ENCODE data around the gene PF4V1.

The PF4V1 gene, protein sequence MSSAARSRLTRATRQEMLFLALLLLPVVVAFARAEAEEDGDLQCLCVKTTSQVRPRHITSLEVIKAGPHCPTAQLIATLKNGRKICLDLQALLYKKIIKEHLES

DNA sequence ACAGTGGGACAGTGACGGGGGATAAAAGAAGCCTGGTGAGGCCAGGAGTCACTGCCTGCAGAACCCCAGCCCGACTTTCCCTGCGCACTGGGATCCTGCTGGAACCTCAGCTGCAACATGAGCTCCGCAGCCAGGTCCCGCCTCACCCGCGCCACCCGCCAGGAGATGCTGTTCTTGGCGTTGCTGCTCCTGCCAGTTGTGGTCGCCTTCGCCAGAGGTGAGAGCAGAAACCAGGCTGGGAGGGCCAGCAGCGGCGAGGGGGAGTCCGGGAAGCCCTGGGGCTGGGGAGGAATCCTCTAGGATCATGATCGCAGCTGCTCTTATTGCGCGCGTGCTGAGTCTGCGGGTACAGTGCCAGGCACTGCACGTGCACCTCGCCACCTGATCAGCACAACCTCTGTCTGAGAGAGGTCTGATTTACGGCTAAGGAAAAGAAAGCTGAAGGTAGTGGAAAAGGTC, at the start of gene PF4V1:
PF4V1 (plus strand) TSS at position 51 of the 459 bp plus-strand sequence; CDS start at position 118, 67 bp downstream.
- no peak for DNase-seq (ENCODE audit: low read depth in 2 of 3, low spot score in 2 of 3)

DNA sequence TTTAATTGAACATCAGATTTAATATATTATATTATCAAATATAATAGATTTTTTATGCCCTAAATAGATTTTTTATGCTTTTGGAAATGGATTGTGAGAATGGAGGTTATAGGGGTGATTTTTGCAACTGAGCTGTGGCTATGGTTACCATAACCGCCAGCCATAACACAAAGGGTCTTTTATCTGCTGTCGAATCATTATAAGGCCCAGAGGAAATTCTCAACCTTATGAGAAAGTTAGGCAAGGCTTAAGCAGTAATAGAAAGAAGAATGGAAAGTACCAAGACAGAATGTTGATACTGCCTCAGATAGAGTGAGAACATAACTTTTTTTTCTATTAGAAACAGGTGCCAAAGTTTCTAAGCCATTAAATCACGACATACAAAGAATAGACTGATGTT, 42.9 kb upstream of the PF4V1 start:
- DNase-seq (ENCODE audit: low read depth in 2 of 3, low spot score in 2 of 3), result no peak

DNA sequence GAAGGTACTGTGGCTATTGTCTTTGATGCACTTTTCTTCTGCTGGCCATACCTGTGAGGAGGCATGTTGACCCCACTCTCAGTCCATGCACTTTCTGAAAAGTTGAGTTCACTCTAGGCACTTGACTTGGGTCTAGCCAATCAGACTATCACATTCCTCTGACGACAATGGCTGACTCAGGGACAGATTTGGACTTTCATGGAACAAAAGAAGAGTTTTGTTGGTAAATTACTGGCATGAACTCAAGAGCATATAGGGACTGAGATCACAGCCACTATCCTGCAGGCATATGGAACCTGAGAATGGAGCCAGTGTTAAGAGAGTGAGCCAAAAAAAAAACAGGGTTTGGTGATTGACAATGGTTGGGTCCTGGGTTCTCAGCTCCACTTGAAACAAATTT, 41.3 kb upstream of the PF4V1 start:
- DNase-seq (ENCODE audit: low read depth in 2 of 3, low spot score in 2 of 3), result no peak

DNA sequence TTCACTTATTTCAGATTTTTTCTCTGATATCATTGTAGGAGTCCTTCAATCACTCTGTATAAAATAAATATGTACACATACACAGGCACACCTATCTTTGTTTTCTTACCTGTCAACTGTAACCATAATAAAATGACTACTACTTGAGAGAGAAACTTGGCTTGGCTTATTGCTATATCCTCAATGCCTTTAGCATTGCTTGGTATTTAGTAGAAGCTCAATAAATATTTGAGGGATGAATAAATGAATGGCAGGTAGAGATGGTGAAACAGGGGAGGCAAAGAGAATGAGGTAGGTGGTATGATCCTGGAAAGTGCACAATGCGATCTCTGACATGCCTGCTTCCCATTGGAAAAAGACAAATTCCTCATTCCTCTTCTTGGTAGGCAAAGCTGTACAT, 38.4 kb upstream of the PF4V1 start:
- DNase-seq (ENCODE audit: low read depth in 2 of 3, low spot score in 2 of 3), result no peak

DNA sequence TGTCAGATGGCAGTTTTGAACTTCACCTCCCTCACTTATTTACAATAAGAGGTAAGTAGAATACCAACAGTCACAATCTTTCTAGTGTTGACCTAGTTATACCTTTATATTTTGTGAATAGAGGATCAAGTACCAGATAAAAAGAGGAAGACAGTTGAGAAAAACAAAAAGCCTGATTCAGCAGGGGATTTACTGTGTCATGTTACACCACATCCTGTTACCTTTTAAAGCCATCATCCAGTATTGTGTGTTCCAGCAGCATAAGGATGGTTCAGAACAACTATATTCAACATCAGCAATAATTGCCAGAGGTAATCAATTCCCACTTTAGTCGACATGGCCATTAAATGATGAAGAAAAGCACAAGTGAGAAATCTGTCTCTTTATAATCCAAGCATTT, 38.0 kb upstream of the PF4V1 start:
- DNase-seq (ENCODE audit: low read depth in 2 of 3, low spot score in 2 of 3), result no peak

DNA sequence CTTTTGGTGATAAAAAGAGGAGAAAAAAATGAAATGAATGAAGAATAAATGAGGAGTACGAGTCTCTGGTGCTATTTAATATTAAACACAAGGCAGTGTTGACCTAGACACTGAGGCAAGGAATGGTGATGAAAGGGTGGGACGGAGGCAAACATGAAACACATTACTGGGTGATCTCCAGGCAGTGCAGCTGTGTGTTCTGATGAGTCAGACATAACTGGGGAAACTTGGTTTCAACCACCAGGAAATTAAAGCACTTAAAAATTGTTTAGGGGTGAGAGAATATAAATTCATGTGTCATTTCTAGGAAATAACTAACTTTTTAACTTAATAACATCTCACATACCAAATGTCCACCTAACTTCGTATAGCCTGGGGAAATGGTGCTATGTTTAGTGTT, 36.3 kb upstream of the PF4V1 start:
- no peak for DNase-seq (ENCODE audit: low read depth in 2 of 3, low spot score in 2 of 3)

DNA sequence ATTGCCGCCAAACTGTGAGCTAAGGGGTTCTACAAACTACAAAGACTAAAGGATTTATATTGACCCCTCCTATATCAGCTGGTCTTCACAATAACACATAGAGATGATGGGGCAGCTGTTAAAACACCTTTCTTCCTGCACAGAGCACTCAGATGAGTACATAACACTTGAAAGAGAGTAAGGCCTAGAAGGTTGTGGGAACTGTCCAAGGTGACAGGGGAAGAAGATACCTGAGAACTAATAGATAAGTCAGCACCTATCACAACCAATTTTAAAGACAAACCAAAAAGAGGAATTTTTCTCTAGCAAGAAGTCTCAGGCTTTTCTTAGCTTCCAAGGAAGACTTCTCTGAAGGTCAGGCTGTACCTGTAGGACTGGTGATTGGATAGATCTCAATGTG, 35.8 kb upstream of the PF4V1 start:
- DNase-seq (ENCODE audit: low read depth in 2 of 3, low spot score in 2 of 3), result no peak

DNA sequence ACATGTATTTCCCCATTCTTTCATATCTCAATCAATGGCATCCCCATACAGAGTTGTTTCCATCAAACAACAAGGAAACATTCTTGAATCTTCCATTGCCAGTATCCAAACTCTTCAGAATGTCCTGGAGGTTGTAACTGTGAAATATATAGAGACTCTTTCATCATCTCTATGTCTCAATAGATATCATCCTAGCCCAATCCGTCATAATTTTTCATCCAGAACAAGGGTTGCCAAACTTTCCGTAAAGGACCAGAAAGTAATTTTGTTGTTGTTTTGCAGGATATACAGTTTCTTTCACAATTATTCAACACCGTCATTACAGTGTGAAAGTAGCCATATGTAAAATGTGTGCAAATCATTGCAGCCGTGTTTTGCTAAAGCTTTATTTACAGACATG, 31.8 kb upstream of the PF4V1 start:
- DNase-seq (ENCODE audit: low read depth in 2 of 3, low spot score in 2 of 3), result no peak

DNA sequence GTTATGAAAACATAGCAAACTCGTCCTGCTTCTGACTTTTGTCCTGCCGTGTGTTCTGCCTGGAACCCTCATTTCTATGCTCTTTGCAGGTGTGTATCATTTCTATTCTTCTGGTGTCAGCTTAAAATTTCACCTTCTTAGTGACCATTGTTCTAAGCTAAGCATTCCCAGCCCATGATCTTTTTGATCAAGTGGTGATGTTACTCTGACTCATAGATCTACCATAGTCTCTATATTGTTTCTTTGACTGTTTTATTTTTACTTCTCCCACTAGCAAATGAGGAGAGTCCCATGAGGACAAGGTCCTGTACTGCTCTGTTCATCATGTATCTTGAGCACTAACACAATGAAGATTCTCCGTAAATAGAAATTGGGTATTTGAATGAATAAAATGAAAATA, 30.7 kb upstream of the PF4V1 start:
- no peak for DNase-seq (ENCODE audit: low read depth in 2 of 3, low spot score in 2 of 3)

DNA sequence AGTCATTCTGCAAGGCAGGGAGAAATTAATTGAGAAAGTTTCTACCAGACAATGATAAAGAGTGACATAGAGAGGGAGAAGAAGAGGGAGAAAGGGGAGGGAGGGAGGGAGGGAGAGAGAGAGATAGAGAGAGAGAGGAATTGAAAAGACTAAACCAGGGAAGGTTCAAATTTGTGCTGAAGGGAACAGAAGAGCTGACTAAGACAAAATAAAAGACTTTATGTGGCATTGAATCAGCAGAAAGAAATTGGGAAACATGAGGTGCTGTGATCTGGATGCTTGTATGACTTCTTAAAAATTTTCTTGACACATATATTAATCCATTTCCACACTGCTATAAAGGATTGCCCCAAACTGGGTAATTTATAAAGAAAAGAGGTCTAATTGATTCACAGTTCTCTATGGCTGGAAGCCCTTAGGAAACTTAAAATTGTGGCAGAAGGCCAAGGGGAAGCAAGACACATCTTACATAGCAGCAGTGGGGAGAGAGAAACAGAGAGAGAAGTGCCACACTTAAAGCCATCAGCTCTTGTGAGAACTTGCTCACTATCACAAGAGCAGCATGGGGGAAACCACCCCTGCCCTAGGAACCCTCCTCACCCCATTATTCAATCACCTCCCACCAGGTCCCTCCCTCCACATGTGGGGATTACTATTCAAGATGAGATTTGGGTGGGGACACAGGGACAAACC, 30.1 kb upstream of the PF4V1 start:
- DNase-seq (ENCODE audit: low read depth in 2 of 3, low spot score in 2 of 3), result no peak

DNA sequence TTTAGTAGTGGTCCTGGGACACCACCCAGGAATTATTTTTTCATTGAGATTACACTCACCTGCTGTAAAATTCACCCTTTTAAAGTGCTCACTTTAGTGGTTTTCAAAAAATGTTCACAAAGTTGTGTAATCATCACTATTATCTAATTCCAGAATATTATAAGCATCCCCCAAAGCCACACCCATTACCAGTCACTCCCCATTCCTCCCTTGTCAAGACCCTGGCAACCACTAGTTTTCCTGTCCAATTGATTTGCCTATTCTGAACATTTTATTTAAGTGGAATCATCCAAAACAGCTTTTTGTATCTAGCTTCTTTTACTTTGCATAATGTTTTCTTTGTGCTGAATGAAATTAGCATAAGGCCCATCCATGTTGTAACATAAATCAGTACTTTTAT, 29.3 kb upstream of the PF4V1 start:
- DNase-seq (ENCODE audit: low read depth in 2 of 3, low spot score in 2 of 3), result no peak

DNA sequence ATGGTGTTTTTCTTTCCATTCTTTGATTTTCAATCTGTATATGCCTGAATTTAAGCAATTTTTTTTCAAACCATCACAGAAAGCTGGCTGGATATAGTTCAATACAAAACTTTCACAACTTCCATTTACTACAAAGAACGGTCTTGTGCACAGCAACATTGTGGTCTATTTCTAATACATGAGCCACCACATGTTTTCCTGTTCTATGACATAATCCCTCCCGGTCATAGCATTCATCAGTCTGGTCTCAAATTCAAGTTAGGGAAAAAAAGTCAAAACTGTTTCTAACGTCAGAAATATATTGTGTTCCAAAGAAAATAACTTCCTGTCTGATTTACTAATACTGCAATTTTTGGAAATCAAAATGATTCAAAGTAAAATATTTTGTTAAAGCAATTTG, 24.1 kb upstream of the PF4V1 start:
- no peak for DNase-seq (ENCODE audit: low read depth in 2 of 3, low spot score in 2 of 3)

DNA sequence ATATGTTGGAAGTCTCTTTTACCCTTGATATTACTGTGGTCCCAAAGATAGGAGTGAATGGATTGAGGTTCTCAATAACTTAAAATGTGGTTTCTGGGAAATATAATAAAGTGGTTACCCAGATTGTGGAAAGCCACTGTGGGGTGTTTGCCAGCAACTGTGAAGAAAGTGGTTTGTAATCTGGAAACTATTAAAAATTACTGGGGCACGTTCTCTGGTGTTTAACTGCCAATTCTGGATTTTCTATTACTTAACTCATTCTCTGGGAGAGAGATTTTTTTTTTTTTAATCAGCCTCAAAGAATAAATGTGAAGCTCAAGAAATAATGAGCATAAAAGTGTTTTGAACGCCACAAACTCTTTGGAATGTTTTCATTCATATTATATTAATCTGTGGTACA, 21.5 kb upstream of the PF4V1 start:
- no peak for DNase-seq (ENCODE audit: low read depth in 2 of 3, low spot score in 2 of 3)

DNA sequence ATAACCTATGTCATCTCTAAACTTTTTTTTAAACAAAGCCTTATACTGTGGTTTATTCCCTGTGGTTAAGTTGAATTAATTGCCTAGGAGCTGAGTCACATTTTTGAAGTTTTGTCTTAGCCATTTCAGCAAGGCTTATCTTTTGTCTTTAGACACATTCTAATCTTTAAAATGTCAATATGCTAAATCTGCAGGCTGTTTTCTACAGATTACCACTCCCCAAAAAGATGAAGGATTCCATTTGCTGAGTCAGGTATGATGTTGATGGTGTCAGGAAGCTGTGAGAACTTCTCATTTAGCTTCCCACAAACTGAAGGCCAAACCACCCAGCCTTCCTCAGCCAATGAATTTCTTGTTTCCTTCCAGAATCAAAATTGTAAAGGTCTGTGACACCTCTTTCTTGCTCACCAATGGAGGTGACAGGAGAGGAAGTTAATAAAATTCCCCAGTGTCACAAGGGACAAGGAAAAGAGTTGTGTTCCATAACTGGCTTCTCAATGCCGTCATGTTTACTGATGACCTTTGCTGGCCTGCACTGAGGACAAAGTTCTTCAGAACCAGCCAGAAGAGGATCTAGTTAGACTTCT, 20.4 kb upstream of the PF4V1 start:
- DNase-seq (ENCODE audit: low read depth in 2 of 3, low spot score in 2 of 3), result no peak

DNA sequence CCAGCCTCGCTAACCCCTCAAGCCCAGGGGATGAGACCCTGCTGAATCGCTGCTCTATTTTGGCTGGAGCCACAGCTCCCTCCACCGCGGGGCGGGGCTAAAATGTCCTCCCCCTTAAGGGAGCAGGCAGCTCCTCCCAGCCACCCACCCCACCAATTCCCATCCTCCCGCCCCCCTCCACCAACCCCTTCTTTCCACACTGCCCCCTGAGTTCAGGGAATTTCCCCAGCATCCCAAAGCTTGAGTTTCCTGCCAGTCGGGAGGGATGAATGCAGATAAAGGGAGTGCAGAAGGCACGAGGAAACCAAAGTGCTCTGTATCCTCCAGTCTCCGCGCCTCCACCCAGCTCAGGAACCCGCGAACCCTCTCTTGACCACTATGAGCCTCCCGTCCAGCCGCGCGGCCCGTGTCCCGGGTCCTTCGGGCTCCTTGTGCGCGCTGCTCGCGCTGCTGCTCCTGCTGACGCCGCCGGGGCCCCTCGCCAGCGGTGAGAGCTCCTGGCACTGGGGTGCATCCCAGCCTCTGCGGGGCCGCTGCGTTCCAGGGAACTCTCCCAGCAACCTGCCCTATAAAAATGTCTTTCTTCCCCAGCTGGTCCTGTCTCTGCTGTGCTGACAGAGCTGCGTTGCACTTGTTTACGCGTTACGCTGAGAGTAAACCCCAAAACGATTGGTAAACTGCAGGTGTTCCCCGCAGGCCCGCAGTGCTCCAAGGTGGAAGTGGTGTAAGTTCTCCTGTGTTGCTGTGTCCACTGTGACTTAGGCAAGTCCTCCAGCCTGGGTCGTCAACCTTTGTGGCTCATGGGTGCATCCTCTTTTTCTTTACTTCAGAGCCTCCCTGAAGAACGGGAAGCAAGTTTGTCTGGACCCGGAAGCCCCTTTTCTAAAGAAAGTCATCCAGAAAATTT, 16.5 kb upstream of the PF4V1 start, which contains the start of gene CXCL6:
CXCL6 (plus strand) TSS at position 306 of the 907 bp plus-strand sequence; CDS start at position 379, 73 bp downstream.
- no peak for DNase-seq (ENCODE audit: low read depth in 2 of 3, low spot score in 2 of 3)

DNA sequence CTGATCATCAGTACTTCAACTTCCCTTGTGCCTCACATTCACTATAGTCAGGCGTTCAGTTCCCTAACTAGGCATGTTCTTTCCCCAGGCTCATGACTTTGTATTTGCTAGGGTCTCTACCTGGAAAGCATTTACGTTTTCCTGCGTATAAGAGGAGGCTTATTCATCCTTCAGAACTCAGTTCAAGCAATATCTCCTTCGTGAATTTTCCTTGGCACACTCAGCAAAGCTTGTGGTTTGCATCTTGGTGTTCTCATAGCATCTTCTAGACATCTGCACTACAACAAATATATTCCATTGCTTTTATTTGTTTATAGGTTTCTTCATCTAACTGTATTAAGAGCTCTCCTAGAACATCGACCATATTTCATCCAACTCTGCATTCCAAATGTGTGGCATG, 14.0 kb upstream of the PF4V1 start:
- DNase-seq (ENCODE audit: low read depth in 2 of 3, low spot score in 2 of 3), result no peak

DNA sequence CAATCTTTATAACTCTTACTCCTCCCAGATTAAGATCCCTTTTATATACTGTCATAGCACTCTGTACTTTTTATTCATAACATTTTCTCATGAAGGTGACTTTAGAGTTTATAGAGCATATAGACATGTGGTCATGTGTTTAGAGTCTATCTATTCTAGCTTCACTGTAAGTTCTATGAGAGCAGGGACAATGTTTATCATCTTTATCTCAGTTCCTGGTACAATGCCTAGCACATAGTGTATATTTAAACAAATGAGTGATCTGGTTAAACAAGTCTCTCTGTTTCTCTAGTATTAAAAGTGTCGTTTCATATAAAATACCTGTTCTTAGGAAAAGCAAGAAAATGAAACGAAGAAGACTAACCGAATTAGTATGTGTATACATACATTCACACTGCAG, 13.4 kb upstream of the PF4V1 start:
- no peak for DNase-seq (ENCODE audit: low read depth in 2 of 3, low spot score in 2 of 3)

DNA sequence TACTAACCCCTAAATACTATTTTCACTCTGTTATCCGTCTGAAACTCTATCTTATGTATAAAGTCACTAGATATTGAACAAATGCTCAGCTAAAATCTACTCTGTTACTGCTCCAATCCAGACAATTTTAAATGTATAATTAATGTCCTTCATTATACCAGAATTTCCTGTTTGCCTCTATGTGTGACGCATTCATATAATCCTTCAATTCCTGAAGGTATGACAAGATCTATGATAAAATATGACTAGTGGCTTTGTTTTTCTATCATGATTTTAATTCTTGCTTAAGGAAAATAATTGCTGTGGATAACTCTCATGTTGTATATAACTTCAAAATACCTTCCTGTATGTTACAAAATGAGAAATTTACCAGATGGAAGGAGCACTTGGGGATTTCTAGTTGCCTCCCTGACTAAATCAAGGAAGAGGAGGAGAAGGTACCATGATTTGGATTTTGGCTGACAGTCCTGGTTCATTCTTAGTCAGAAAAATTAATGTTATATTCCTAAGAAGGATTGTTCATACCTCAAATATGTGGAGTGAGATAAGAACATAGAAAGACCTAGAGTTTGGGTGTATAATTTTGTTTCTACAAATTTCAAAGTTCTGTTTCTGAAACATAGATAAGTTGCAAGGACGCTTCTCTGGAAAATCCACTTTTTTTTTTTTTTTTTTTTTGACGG, 11.7 kb upstream of the PF4V1 start:
- no peak for DNase-seq (ENCODE audit: low read depth in 2 of 3, low spot score in 2 of 3)

DNA sequence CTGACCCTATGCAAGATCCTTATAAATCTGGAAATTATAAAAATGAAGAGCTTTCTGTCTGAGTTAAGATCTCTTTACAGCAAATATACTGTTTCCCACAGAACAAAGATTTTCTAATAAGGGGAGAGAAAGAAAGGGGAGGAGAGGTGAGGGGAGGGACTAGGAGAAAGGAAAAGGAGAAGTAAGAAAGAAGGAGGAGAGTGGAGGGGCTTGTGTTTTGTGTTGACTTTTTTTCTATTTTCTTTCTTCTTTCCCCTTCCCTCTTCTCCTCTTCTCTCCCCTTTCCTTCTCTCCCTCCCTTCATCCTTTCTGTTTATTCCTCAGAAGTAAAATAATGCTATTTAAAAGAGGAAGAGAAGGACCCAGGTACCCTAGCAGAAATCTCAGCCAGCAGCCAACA, 10.4 kb upstream of the PF4V1 start:
- DNase-seq (ENCODE audit: low read depth in 2 of 3, low spot score in 2 of 3), result no peak

DNA sequence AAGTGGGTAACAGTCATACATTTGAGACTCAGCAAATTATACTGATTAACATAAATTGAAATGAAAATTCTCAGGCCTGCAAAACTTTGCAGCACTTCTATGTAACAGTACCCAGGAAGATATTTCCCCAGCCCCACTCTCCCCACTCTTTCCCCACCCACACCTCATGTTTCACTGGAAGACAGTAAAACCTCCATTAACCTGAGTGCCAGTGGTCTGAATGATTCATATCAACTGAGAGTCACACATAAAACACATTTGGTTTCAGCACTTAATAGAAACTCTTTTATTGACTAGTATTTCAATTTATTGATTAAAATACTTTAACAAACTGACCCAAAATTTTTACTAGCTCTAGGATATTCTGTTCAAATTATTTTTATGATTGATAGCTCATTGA, 9.7 kb upstream of the PF4V1 start:
- DNase-seq (ENCODE audit: low read depth in 2 of 3, low spot score in 2 of 3), result no peak

DNA sequence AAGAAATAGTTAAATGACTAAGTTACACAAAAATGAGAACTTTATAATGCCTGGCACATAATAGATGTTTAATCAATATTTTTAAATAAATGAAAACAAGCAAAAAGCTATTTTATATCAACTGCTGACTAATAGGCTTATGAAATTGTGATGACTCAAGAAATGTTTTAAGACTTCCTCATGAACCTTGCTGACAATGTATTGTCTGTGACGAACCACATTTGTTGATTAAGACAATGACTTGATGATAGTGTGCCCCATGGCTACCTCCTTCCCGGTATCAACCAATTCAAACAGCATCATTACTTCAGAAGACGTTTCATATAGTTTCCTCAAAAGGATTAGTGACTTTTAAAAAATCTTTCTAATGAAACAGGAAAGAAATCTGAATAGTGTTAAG, 8.8 kb upstream of the PF4V1 start:
- no peak for DNase-seq (ENCODE audit: low read depth in 2 of 3, low spot score in 2 of 3)
